ENCODE data around the gene WASL. TPM values are rescaled to one million over a fixed set of nuclear protein-coding genes. Genes with fewer than 3 reads are reported as not detected.

Gene WASL
- total RNA-seq, 1 experiment from 2014 or later, result 34.4 TPM

DNA sequence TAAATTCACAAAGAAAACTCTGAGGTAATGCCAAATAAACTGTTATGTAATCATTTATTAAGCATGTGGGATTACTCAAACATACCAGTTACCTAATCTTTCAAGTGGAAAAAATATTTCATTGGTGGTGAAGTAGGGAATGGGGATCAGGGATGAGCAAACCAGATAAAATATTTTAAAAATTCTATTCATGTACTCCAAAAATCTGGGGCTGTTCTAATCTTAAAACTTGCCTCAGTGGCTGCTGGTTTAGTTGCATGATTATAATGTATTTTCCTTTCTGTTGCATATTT, 73.7 kb downstream of the WASL start:
- H3K4me1 Mint-ChIP-seq, result peaks cover 13% of the 10 kb centered on the region
- H3K27me3 Mint-ChIP-seq (ENCODE audit: low read depth), result no peaks in the 10 kb centered on the region
- H3K9me3 Mint-ChIP-seq, result no peaks in the 10 kb centered on the region
- ATAC-seq, result no peak
- no peak for DNase-seq (ENCODE audit: low spot score)
- H3K27ac Mint-ChIP-seq, result no peak overlapping the region
- H3K36me3 Mint-ChIP-seq, result no peaks in the 10 kb centered on the region
- ChIA-PET POLR2A (no interaction called here), CTCF (interaction anchor here (1.1 to 1.2 kb wide), 2 partner anchors 17 to 26 kb away, joined by 4 to 5 read pairs; no protein-coding TSS in a partner anchor)
- TF ChIP-seq ELF4 (CRISPR knock-in tag; IDR thresholded peaks at IDR 0.05; ENCODE audit: low read depth), result no peak
- TF ChIP-seq CREM (CRISPR knock-in tag; IDR thresholded peaks at IDR 0.05), result no peak
- TF ChIP-seq, protein P1, sequence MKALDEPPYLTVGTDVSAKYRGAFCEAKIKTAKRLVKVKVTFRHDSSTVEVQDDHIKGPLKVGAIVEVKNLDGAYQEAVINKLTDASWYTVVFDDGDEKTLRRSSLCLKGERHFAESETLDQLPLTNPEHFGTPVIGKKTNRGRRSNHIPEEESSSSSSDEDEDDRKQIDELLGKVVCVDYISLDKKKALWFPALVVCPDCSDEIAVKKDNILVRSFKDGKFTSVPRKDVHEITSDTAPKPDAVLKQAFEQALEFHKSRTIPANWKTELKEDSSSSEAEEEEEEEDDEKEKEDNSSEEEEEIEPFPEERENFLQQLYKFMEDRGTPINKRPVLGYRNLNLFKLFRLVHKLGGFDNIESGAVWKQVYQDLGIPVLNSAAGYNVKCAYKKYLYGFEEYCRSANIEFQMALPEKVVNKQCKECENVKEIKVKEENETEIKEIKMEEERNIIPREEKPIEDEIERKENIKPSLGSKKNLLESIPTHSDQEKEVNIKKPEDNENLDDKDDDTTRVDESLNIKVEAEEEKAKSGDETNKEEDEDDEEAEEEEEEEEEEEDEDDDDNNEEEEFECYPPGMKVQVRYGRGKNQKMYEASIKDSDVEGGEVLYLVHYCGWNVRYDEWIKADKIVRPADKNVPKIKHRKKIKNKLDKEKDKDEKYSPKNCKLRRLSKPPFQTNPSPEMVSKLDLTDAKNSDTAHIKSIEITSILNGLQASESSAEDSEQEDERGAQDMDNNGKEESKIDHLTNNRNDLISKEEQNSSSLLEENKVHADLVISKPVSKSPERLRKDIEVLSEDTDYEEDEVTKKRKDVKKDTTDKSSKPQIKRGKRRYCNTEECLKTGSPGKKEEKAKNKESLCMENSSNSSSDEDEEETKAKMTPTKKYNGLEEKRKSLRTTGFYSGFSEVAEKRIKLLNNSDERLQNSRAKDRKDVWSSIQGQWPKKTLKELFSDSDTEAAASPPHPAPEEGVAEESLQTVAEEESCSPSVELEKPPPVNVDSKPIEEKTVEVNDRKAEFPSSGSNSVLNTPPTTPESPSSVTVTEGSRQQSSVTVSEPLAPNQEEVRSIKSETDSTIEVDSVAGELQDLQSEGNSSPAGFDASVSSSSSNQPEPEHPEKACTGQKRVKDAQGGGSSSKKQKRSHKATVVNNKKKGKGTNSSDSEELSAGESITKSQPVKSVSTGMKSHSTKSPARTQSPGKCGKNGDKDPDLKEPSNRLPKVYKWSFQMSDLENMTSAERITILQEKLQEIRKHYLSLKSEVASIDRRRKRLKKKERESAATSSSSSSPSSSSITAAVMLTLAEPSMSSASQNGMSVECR (CRISPR knock-in tag; IDR thresholded peaks at IDR 0.05; ENCODE audit: borderline replicate concordance), result no peak
- TF ChIP-seq NR2C2 (CRISPR knock-in tag; IDR thresholded peaks at IDR 0.05), result no peak
- no peak for TF ChIP-seq NFYB (CRISPR knock-in tag; conservative IDR thresholded peaks at IDR 0.05; ENCODE audit: low read depth)
- no peak overlapping the region for H3K4me3 Mint-ChIP-seq

DNA sequence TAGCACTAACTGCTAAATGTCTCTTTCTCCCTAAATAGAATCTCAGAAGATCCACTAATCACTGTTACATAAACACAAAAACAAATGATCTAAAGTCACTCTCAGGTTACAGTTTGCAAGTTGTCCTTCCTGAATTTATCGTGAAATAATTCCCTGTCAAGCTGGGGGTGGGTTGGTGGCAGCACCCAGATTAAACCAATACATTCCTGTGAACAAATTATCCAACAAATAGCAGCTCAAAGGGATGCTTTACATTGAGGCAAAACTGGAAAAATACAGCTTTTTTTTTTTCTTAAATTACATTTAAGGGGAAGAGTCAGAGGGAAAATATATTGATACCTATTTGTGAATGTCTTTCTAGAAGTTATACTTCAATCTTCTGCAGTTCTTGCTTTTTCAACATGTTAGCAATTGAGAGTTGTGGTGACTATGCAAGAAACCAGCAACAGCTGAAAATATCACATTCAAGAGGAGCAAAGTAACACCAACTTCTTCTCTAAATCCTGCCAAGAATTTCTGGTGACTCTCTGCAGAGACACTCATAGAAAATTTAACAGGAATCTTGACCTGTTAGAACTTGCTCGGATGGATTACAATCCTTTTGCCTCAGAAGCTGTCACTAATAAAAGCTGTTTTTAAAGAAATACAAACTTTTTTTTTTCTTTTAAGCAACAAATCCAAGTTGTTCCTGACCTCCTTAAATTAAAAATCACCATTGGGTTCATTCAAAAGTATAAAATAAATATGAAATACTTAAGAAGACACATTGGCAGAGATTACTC, 74.2 kb downstream of the WASL start:
- Mint-ChIP-seq H3K36me3 (no peaks in the 10 kb centered on the region), H3K4me1 (peaks cover 10% of the 10 kb centered on the region), H3K9me3 (no peaks in the 10 kb centered on the region), H3K4me3 (no peak overlapping the region), H3K27ac (no peak overlapping the region), H3K27me3 (ENCODE audit: low read depth) (no peaks in the 10 kb centered on the region)
- DNase-seq (ENCODE audit: low spot score), result no peak
- no peak for ATAC-seq
- ChIA-PET CTCF (interaction anchor here (0.7 to 1.2 kb wide), 3 partner anchors 18 to 93 kb away, joined by 3 to 5 read pairs (median 4); no protein-coding TSS in a partner anchor), POLR2A (no interaction called here)
- TF ChIP-seq ZNF396 (CRISPR knock-in tag; IDR thresholded peaks at IDR 0.05; ENCODE audit: borderline replicate concordance) (no peak), TEAD4 (CRISPR knock-in tag; IDR thresholded peaks at IDR 0.05) (no peak), CBFB (CRISPR knock-in tag; IDR thresholded peaks at IDR 0.05; ENCODE audit: low read depth) (no peak), OVOL2 (CRISPR knock-in tag; IDR thresholded peaks at IDR 0.05; ENCODE audit: borderline replicate concordance) (no peak), SMAD3 (CRISPR knock-in tag; IDR thresholded peaks at IDR 0.05; ENCODE audit: borderline replicate concordance) (no peak), ZSCAN18 (CRISPR knock-in tag; IDR thresholded peaks at IDR 0.05) (no peak), CREM (CRISPR knock-in tag; IDR thresholded peaks at IDR 0.05) (no peak), MYBL2 (CRISPR knock-in tag; IDR thresholded peaks at IDR 0.05) (no peak), ZBTB21 (CRISPR knock-in tag; IDR thresholded peaks at IDR 0.05; ENCODE audit: borderline replicate concordance) (no peak), KAT7 (CRISPR knock-in tag; IDR thresholded peaks at IDR 0.05; ENCODE audit: borderline replicate concordance) (no peak), SOX15 (CRISPR knock-in tag; IDR thresholded peaks at IDR 0.05) (no peak), NR1H2 (CRISPR knock-in tag; IDR thresholded peaks at IDR 0.05) (no peak), ZNF416 (CRISPR knock-in tag; IDR thresholded peaks at IDR 0.05) (no peak), NFATC4 (CRISPR knock-in tag; IDR thresholded peaks at IDR 0.05) (no peak), AR (CRISPR knock-in tag; IDR thresholded peaks at IDR 0.05) (no peak), ZNF317 (CRISPR knock-in tag; IDR thresholded peaks at IDR 0.05; ENCODE audit: borderline replicate concordance, low read depth) (no peak), EMX1 (CRISPR knock-in tag; IDR thresholded peaks at IDR 0.05) (no peak), ZNF425 (CRISPR knock-in tag; conservative IDR thresholded peaks at IDR 0.05) (no peak)
- TF ChIP-seq, protein P2, sequence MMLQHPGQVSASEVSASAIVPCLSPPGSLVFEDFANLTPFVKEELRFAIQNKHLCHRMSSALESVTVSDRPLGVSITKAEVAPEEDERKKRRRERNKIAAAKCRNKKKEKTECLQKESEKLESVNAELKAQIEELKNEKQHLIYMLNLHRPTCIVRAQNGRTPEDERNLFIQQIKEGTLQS (CRISPR knock-in tag; conservative IDR thresholded peaks at IDR 0.05), result no peak
- TF ChIP-seq, protein P3, sequence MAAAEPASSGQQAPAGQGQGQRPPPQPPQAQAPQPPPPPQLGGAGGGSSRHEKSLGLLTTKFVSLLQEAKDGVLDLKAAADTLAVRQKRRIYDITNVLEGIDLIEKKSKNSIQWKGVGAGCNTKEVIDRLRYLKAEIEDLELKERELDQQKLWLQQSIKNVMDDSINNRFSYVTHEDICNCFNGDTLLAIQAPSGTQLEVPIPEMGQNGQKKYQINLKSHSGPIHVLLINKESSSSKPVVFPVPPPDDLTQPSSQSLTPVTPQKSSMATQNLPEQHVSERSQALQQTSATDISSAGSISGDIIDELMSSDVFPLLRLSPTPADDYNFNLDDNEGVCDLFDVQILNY (CRISPR knock-in tag; IDR thresholded peaks at IDR 0.05), result no peak
